C4-2B (cell line): ENCODE measurements around the gene USH1G.
"Not testable (repeated sequence)": the region's sequence is repeated elsewhere in the genome, so short reads cannot be mapped to it uniquely, and the experiment has no call there.

ENCODE experiments used
- H3K27ac ChIP-seq: fragments of 450-650 bp; 2 replicates; pipeline ENCODE4 v1.5.1; 2017
- ZFX ChIP-seq: fragments of 450-650 bp; IDR thresholded peaks from 2 replicates; pipeline ENCODE4 v1.6.1; 2017
- TF ChIP-seq, protein P1 (sequence below): fragments of 450-650 bp; conservative IDR thresholded peaks from 2 replicates; pipeline ENCODE4 v1.5.1; 2017; ENCODE audit warnings: mild to moderate bottlenecking

The USH1G gene

DNA sequence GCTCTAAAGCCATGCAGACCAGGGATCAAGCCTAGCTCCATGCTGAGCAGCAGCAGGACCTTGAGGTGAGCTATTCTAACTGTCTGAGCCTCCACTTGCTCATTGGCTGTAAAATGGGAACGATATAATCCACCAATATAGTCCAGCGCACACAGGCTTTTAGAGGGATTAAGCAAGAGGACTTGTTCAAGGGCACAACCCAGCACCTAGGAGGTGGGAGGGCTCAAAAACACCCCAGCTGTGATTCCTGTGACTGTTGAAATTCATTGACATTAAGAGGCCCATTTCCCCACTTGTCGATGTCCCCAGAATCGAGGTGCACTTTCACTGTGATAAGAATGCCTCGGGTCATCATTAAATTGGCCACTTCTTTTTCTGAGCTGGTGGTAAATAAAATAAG lies 4.1 kb downstream of the USH1G start:
- no peak overlapping the region for H3K27ac ChIP-seq
- TF ChIP-seq ZFX = no peak
- TF ChIP-seq, protein P1, sequence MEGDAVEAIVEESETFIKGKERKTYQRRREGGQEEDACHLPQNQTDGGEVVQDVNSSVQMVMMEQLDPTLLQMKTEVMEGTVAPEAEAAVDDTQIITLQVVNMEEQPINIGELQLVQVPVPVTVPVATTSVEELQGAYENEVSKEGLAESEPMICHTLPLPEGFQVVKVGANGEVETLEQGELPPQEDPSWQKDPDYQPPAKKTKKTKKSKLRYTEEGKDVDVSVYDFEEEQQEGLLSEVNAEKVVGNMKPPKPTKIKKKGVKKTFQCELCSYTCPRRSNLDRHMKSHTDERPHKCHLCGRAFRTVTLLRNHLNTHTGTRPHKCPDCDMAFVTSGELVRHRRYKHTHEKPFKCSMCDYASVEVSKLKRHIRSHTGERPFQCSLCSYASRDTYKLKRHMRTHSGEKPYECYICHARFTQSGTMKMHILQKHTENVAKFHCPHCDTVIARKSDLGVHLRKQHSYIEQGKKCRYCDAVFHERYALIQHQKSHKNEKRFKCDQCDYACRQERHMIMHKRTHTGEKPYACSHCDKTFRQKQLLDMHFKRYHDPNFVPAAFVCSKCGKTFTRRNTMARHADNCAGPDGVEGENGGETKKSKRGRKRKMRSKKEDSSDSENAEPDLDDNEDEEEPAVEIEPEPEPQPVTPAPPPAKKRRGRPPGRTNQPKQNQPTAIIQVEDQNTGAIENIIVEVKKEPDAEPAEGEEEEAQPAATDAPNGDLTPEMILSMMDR = no peak

DNA sequence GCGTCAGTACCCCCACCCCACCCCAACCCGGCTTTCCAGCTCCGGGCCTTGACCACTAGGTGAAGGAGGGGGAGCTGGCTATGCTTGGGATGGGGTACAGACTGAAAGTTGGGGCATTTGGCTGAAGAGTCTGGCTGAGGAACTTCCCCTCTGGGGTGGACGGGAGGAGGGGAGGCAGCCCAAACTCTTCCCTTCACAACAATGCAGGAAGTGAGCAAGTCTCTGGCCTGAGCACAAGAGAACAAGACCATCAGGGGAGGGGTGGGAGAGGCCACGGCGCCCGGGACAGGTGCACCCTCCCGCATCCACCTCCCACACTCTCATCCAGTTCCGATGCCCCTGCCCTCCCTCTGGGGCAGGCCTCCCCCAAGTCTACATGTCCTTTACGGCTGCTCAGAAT lies 5.6 kb downstream of the USH1G start:
- no peak overlapping the region for H3K27ac ChIP-seq
- TF ChIP-seq ZFX = no peak
- TF ChIP-seq, protein P1 = no peak

DNA sequence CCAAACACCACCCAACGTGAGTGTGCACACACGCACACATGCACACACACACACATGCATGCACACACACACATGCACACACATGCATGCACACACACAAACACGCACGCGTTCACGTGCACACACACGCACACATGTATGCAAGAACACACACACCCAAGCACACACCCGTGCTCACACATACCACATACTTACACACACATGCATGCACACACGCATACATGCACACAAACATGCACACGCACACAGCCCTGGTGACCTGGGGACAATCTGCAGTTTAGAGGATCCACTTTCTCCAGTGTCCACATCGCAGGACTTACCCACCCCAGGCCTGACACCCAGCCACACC lies 6.2 kb downstream of the USH1G start:
- H3K27ac ChIP-seq = no peak overlapping the region
- TF ChIP-seq, protein P1 = no peak

DNA sequence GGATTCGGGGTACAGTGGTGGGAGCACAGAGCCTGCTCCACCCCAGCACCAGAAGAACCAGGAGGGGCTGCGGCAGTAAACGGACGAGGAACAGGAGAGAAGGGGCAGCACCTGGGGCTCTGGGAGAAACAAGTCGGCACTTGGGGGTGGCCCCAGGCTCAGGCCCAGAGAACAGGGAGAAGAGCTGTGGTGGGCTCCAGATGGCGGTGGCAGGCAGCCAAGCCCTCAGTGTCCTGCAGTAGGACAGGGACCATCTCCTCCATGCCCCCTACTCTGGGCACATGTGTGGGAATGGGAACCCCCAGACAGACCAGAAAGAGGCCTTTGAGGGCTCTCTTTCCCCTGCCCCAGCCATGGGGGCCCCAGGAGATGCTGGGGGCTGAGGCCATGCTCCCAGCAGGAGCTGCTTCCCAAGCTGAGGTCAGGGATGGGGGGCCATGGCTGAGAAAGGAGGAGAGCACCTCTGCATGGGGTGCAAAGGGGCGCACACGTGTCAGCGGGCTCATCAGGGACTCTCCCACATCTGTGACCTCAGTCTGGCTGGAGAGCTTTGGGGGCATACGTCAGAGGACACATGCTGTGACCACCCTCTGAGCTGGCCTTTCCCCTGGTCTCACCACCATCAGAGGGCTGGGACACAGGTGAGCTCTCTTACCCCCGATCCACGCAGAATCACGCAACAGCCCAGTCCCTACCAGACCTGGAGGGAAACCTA lies 6.8 kb downstream of the USH1G start:
- H3K27ac ChIP-seq = no peak overlapping the region
- TF ChIP-seq ZFX = no peak
- TF ChIP-seq, protein P1 = no peak

DNA sequence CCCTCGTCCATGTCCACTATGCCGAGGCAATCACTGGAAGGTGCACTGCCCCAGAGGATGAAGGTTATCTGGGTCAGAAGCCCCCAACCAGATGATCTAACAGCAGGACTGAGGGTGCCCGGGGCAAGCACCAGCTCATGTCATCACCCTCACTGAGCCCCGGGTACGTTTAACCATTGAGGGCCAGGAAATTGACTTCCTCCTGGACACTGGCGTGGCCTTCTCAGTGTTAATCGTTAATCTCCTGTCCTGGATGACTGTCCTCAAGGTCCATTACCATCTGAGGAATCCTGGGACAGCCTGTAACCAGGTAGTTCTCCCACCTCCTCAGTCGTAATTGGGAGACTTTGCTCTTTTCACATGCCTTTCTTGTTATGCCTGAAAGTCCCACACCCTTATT lies 11.6 kb downstream of the USH1G start:
- not testable (repeated sequence) for H3K27ac ChIP-seq

DNA sequence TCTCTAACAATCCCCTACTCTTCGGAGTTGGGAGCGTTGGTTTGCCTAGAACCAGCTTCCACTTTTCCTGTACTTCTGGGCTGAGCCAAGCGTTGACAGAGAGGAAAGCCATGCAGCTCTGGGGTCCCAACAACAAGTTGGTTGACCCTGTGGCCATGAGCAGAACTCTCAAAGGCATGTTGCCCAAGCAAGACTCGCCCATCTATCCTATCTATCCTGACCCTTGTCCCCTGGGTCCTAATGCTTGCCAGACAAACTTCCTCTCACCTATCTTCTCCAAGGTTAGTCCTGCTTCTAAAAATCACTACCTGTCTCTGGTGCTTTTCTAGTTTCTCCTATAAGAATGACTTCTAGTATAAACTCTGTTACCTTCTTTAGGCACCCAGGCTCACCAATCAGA lies 14.0 kb downstream of the USH1G start:
- not testable (repeated sequence) for H3K27ac ChIP-seq

DNA sequence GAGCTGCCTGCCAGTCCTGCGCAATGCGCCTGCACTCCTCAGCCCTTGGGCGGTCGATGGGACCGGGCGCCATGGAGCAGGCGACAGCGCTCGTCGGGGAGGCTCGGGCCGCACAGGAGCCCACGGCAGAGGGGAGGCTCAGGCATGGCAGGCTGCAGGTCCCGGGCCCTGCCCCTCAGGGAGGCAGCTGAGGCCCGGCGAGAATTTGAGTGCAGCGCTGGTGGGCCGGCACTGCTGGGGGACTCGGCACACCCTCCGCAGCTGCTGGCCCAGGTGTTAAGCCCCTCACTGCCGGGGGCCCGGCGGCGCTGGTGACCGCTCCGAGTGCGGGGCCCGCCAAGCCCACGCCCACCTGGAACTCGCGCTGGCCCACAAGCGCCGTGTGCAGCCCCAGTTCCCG lies 16.0 kb downstream of the USH1G start:
- H3K27ac ChIP-seq = no peak overlapping the region
- no peak for TF ChIP-seq ZFX
- TF ChIP-seq, protein P1 = no peak

DNA sequence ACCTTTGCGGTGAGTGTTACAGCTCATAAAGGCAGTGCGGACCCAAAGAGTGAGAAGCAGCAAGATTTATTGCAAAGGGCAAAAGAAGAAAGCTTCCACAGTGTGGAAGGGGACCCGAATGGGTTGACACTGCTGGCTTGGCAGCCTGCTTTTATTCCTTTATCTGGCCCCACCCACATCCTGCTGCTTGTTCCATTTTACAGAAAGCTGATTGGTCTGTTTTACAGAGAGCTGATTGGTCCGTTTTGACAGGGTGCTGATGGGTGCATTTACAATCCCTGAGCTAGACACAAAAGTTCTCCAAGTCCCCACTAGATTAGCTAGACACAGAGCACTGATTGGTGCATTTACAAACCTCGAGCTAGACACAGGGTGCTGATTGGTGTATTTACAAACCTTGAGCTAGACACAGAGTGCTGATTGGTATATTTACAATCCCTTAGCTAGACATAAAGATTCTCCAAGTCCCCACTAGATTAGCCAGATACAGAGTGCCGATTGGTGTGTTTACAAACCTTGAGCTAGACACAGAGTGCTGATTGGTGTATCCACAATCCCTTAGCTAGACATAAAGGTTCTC lies 16.8 kb downstream of the USH1G start:
- not testable (repeated sequence) for H3K27ac ChIP-seq

DNA sequence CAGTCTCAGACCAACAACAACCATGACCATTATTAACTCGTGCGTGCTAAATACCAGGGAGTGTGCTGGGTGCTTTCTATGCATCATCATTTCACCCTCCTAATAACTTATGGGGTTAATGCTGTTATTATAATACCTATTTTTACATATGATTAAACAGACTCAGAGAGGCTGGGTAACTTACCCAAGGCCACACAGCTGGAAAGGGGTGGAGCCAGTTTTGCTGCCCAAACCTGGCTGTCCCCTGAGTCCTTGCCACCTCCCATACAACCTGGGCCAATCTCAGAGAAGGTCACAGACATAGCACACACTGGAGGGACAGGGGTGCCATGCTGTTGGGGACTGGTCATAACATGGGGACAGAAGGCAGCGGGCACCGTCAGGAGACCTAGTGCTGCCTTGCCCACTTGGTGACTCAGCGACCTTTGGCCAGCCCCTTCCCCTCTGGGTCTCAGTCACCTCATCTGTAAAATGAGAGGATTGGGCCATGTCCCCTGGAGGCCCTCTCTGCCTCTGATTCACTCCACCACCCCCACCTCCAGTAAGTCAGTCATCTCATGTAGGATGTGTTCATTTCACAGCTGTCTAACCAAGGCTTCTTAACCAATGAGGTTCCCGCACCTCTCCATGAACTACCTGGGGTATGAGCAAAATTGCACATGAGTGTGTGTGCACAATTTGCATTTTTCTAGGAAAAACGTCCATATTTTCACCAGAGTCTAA lies 18.2 kb downstream of the USH1G start:
- no peak for TF ChIP-seq ZFX
- TF ChIP-seq, protein P1 = no peak
- no peak overlapping the region for H3K27ac ChIP-seq
